CD14-positive monocyte (primary cell): ENCODE measurements around the gene MGAT5. TPM values are rescaled to one million over a fixed set of nuclear protein-coding genes. Genes with fewer than 3 reads are reported as not detected.

ENCODE experiments used
- DNase-seq, 3 donors: peaks; one replicate each; pipeline ENCODE4 v3.0.0-alpha.2; 2011 to 2022
- H2AFZ ChIP-seq: 2 replicates; pipeline ENCODE4 v1.6.0; 2012; ENCODE audit warnings: mild to moderate bottlenecking, low read depth, low read length, inconsistent platforms; ENCODE audit not compliant: insufficient read depth, poor library complexity, severe bottlenecking
- H3K27ac ChIP-seq, 2 donors: 1 replicate in 1 of 2; 2 replicates in 1 of 2; pipeline ENCODE4 v1.5.1; 2012 to 2013; ENCODE audit warnings: low read length in 2 of 2, control low read depth in 1 of 2, inconsistent platforms in 1 of 2, low read depth in 1 of 2, mild to moderate bottlenecking in 1 of 2
- H3K27me3 ChIP-seq, 2 donors: one replicate each; pipeline versions ENCODE4 v1.6.0 to v1.6.1; 2011 to 2013; ENCODE audit warnings: low read length in 2 of 2; ENCODE audit not compliant: control insufficient read depth in 2 of 2, insufficient read depth in 2 of 2
- H3K36me3 ChIP-seq, 2 donors: replicated peaks in 1 of 2; 1 replicate in 1 of 2; 2 replicates in 1 of 2; pipeline versions ENCODE4 v1.5.1 to v1.6.1; 2012 to 2013; ENCODE audit warnings: low read length in 2 of 2, control low read depth in 1 of 2, inconsistent platforms in 1 of 2, mild to moderate bottlenecking in 1 of 2; ENCODE audit not compliant: insufficient read depth in 2 of 2, control insufficient read depth in 1 of 2
- H3K4me1 ChIP-seq, 2 donors: 1 replicate in 1 of 2; 2 replicates in 1 of 2; pipeline versions ENCODE4 v1.5.1 to v1.6.1; 2012 to 2013; ENCODE audit warnings: low read length in 2 of 2, control low read depth in 1 of 2, inconsistent platforms in 1 of 2, mild to moderate bottlenecking in 1 of 2, moderate library complexity in 1 of 2; ENCODE audit not compliant: insufficient read depth in 2 of 2, control insufficient read depth in 1 of 2
- H3K4me2 ChIP-seq: replicated peaks from 2 replicates; pipeline ENCODE3; 2012; ENCODE audit warnings: low read length, moderate library complexity, mild to moderate bottlenecking; ENCODE audit not compliant: poor library complexity, severe bottlenecking; ENCODE audit errors: extremely low read depth
- H3K4me3 ChIP-seq, 3 experiments: fragments of 200-600 bp in 1 of 3; sonication (generic) in 1 of 3; replicated peaks in 1 of 3; 1 replicate in 2 of 3; 2 replicates in 1 of 3; pipeline ENCODE4 v1.5.1; 2011 to 2013; ENCODE audit warnings: low read length in 3 of 3, mild to moderate bottlenecking in 3 of 3, control low read depth in 2 of 3, low read depth in 2 of 3, inconsistent platforms in 1 of 3, moderate library complexity in 1 of 3
- H3K79me2 ChIP-seq: 2 replicates; pipeline ENCODE4 v1.6.0; 2012; ENCODE audit warnings: mild to moderate bottlenecking, control low read depth, inconsistent platforms, low read length, moderate library complexity; ENCODE audit not compliant: insufficient read depth
- H3K9ac ChIP-seq: 2 replicates; pipeline ENCODE4 v1.6.0; 2017; ENCODE audit warnings: low read length, mild to moderate bottlenecking; ENCODE audit not compliant: insufficient read depth, poor library complexity, severe bottlenecking
- H3K9me3 ChIP-seq, 2 donors: replicated peaks in 1 of 2; 1 replicate in 1 of 2; 2 replicates in 1 of 2; pipeline versions ENCODE4 v1.5.1 to v1.6.1; 2012 to 2013; ENCODE audit warnings: low read length in 2 of 2, control low read depth in 1 of 2; ENCODE audit not compliant: control insufficient read depth in 1 of 2, insufficient read depth in 1 of 2
- H4K20me1 ChIP-seq: 2 replicates; pipeline ENCODE4 v1.6.0; 2012; ENCODE audit warnings: mild to moderate bottlenecking, low read length, control low read depth, moderate library complexity; ENCODE audit not compliant: insufficient read depth
- H3K27ac Mint-ChIP-seq, 7 donors: one replicate each; pipeline ENCODE4 v1.8.0; 2020; ENCODE audit warnings: mild to moderate bottlenecking in 7 of 7, mixed read lengths in 7 of 7, moderate library complexity in 6 of 7, inconsistent platforms in 2 of 7
- H3K27me3 Mint-ChIP-seq, 3 donors: one replicate each; pipeline ENCODE4 v1.8.0; 2021 to 2022; ENCODE audit warnings: low read depth in 3 of 3, mild to moderate bottlenecking in 3 of 3, mixed read lengths in 3 of 3, moderate library complexity in 3 of 3, inconsistent platforms in 1 of 3
- H3K36me3 Mint-ChIP-seq, 2 donors: one replicate each; pipeline ENCODE4 v1.8.0; 2020; ENCODE audit warnings: mixed read lengths in 2 of 2, inconsistent platforms in 1 of 2, mild to moderate bottlenecking in 1 of 2
- H3K4me1 Mint-ChIP-seq: one replicate; pipeline ENCODE4 v1.8.0; 2020; ENCODE audit warnings: mild to moderate bottlenecking, mixed read lengths
- H3K4me3 Mint-ChIP-seq, 2 donors: one replicate each; pipeline ENCODE4 v1.8.0; 2020; ENCODE audit warnings: mild to moderate bottlenecking in 2 of 2, mixed read lengths in 2 of 2, moderate library complexity in 1 of 2
- H3K9me3 Mint-ChIP-seq, 7 donors: one replicate each; pipeline ENCODE4 v1.8.0; 2020 to 2022; ENCODE audit warnings: mixed read lengths in 7 of 7, mild to moderate bottlenecking in 6 of 7, moderate library complexity in 6 of 7, inconsistent platforms in 2 of 7
- CTCF ChIP-seq: fragments of 200-600 bp; IDR thresholded peaks from one replicate; pipeline ENCODE4 v1.8.0; 2022; ENCODE audit warnings: antibody characterized with exemption, mild to moderate bottlenecking
- whole genome bisulfite sequencing: methylation state at CpG from one replicate; pipeline ENCODE4 v1.1.5; 2013; ENCODE audit warnings: missing lambda C conversion rate; ENCODE audit not compliant: insufficient coverage; 5-methylcytosine and 5-hydroxymethylcytosine counted together
- intact Hi-C, 2 donors: fragments of 100-400 bp; cut with micrococcal nuclease; formaldehyde crosslinking; loops; one replicate each; pipeline versions ENCODE4 v1.15.0 to v1.15.1; 2023
- polyA plus RNA-seq, 3 donors: library from polyadenylated mRNA; depleted of rRNA in 1 of 3; unstranded in 2 of 3; stranded (reverse) in 1 of 3; fragments of 300-500 nt in 2 of 3; fragments of >200 nt in 1 of 3; fragmentation: Illumina TruSeq in 2 of 3; gene quantifications; 1 replicate in 2 of 3; 2 replicates in 1 of 3; pipeline ENCODE4 v1.2.3, GENCODE V29; 2012 to 2021

Gene MGAT5
- polyA plus RNA-seq, 3 donors, result 1.9 to 6.6 (median 2.4) TPM

- H3K27ac ChIP-seq, result no peak overlapping the region
- no peak overlapping the region for H3K4me3 ChIP-seq
- H3K9ac ChIP-seq, result no peak overlapping the region
- no peak for TF ChIP-seq CTCF
- H3K36me3 Mint-ChIP-seq, result peaks cover 60 to 74% of the 10 kb centered on the region in 2 donors
- intact Hi-C loops, result no loop called here
- no peak for DNase-seq
- WGBS, result 99% methylated on average over 6 of the region's 11 CpGs
- peak overlapping the region in 3 of 7 donors; percentile 25 to 58 (median 35) for H3K27ac Mint-ChIP-seq
- no peak overlapping the region for H3K4me2 ChIP-seq
- no peaks in the 10 kb centered on the region for H3K9me3 ChIP-seq
- no peaks in the 10 kb centered on the region for H3K9me3 Mint-ChIP-seq
- H3K4me1 Mint-ChIP-seq, result no peaks in the 10 kb centered on the region
- no peaks in the 10 kb centered on the region for H3K27me3 ChIP-seq
- H3K27me3 Mint-ChIP-seq, result no peaks in the 10 kb centered on the region
- no peaks in the 10 kb centered on the region for H3K4me1 ChIP-seq
- peaks cover 7 to 77% of the 10 kb centered on the region in 2 donors for H3K36me3 ChIP-seq
- H4K20me1 ChIP-seq, result no peaks in the 10 kb centered on the region
- H3K79me2 ChIP-seq, result no peaks in the 10 kb centered on the region
- no peak overlapping the region for H2AFZ ChIP-seq
- H3K4me3 Mint-ChIP-seq, result no peak overlapping the region
Observed at GRCh38 chr2:134441153-134441863, 187.4 kb downstream of the MGAT5 start.

GRCh38 chr2:134443814-134444480 lies 190.1 kb downstream of the MGAT5 start:
- Histone ChIP-seq H2AFZ (no peak overlapping the region), H3K9ac (no peak overlapping the region), H3K79me2 (no peaks in the 10 kb centered on the region), H3K4me1 (no peaks in the 10 kb centered on the region), H3K4me3 (no peak overlapping the region), H4K20me1 (no peaks in the 10 kb centered on the region), H3K27ac (no peak overlapping the region), H3K27me3 (no peaks in the 10 kb centered on the region), H3K4me2 (no peak overlapping the region), H3K36me3 (peaks cover 11 to 87% of the 10 kb centered on the region in 2 donors), H3K9me3 (no peaks in the 10 kb centered on the region)
- Mint-ChIP-seq H3K4me1 (no peaks in the 10 kb centered on the region), H3K9me3 (no peaks in the 10 kb centered on the region), H3K36me3 (peaks cover 61 to 75% of the 10 kb centered on the region in 2 donors), H3K27me3 (peaks cover 0 to 1% (median 0%) of the 10 kb centered on the region in 3 donors), H3K4me3 (no peak overlapping the region), H3K27ac (peak overlapping the region in 1 of 7 donors; percentile 36)
- intact Hi-C loops, result no loop called here
- no peak for TF ChIP-seq CTCF
- 97% methylated on average over 5 of the region's 11 CpGs for WGBS
- no peak for DNase-seq
